Measurements from ENCODE around the gene SH2D6.
"Not testable (repeated sequence)": the region's sequence is repeated elsewhere in the genome, so short reads cannot be mapped to it uniquely, and the experiment has no call there.

Gene SH2D6

GRCh38 chr2:85472261-85472660 is 53.7 kb downstream of the SH2D6 start:
- DNase-seq = no peak

- no peak for DNase-seq
Measured at GRCh38 chr2:85475799-85476490, 57.4 kb downstream of the SH2D6 start.

GRCh38 chr2:85476624-85477023 is 58.1 kb downstream of the SH2D6 start:
- DNase-seq = no peak

GRCh38 chr2:85477884-85478283 is 59.4 kb downstream of the SH2D6 start:
- DNase-seq = no peak

GRCh38 chr2:85481818-85482777 is 63.6 kb downstream of the SH2D6 start:
- DNase-seq = no peak

- DNase-seq = not testable (repeated sequence)
Measured at GRCh38 chr2:85484615-85485014, 66.1 kb downstream of the SH2D6 start.

GRCh38 chr2:85485815-85486214 is 67.3 kb downstream of the SH2D6 start:
- no peak for DNase-seq

All from NCI-H1048 (cell line).